ENCODE measurements around the gene LRGUK.

LRGUK gene

GRCh38 chr7:134126596-134126965, 559 bp upstream of the LRGUK start (continued):
- TF ChIP-seq ZNF530 (tag by site-specific recombination; IDR thresholded peaks at IDR 0.05; ENCODE audit: low read depth): no peak
- no peak for TF ChIP-seq ZNF514 (tag by site-specific recombination; IDR thresholded peaks at IDR 0.05)
- TF ChIP-seq ZNF549 (tag by site-specific recombination; IDR thresholded peaks at IDR 0.05): no peak
- TF ChIP-seq KLF16 (tag by site-specific recombination; IDR thresholded peaks at IDR 0.05): no peak
- TF ChIP-seq ZNF394 (tag by site-specific recombination; IDR thresholded peaks at IDR 0.05; ENCODE audit: borderline replicate concordance): no peak
- no peak for TF ChIP-seq PATZ1 (tag by site-specific recombination; IDR thresholded peaks at IDR 0.05)
- no peak for TF ChIP-seq ZNF776 (tag by site-specific recombination; IDR thresholded peaks at IDR 0.05; ENCODE audit: borderline replicate concordance)

GRCh38 chr7:134128829-134129228, 1.7 kb downstream of the LRGUK start:
- no peaks in the 10 kb centered on the region for H3K36me3 ChIP-seq (ENCODE audit: control insufficient read depth in 2 of 2, insufficient read depth in 1 of 2, low read length in 2 of 2)
- CTCF ChIA-PET: no interaction called here
- no peaks in the 10 kb centered on the region for H3K9me3 ChIP-seq (ENCODE audit: control insufficient read depth, insufficient read depth, low read depth, low read length)
- H3K4me3 ChIP-seq (ENCODE audit: low read depth, low read length): no peak overlapping the region
- POLR2A ChIA-PET: no interaction called here
- no peaks in the 10 kb centered on the region for H3K4me1 ChIP-seq (ENCODE audit: control insufficient read depth, insufficient read depth, low read length)
- TF ChIP-seq, protein P1, sequence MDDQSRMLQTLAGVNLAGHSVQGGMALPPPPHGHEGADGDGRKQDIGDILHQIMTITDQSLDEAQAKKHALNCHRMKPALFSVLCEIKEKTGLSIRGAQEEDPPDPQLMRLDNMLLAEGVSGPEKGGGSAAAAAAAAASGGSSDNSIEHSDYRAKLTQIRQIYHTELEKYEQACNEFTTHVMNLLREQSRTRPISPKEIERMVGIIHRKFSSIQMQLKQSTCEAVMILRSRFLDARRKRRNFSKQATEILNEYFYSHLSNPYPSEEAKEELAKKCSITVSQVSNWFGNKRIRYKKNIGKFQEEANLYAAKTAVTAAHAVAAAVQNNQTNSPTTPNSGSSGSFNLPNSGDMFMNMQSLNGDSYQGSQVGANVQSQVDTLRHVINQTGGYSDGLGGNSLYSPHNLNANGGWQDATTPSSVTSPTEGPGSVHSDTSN (CRISPR knock-in tag; IDR thresholded peaks at IDR 0.05): no peak
- TF ChIP-seq ZNF571 (tag by site-specific recombination; IDR thresholded peaks at IDR 0.05) (no peak), ZNF311 (tag by site-specific recombination; IDR thresholded peaks at IDR 0.05; ENCODE audit: borderline replicate concordance) (no peak), ZNF629 (tag by site-specific recombination; IDR thresholded peaks at IDR 0.05) (no peak), ZNF2 (tag by site-specific recombination; IDR thresholded peaks at IDR 0.05) (no peak)
- no peak overlapping the region for H3K27ac ChIP-seq (ENCODE audit: extremely low read depth, low read depth, low read length)

- TF ChIP-seq SP7 (tag by site-specific recombination; IDR thresholded peaks at IDR 0.05) (no peak), ZSCAN18 (tag by site-specific recombination; IDR thresholded peaks at IDR 0.05) (no peak), OVOL3 (tag by site-specific recombination; IDR thresholded peaks at IDR 0.05) (no peak), OSR2 (tag by site-specific recombination; IDR thresholded peaks at IDR 0.05) (no peak), ZNF658 (tag by site-specific recombination; IDR thresholded peaks at IDR 0.05) (no peak), ZSCAN23 (tag by site-specific recombination; IDR thresholded peaks at IDR 0.05) (no peak), ZNF280D (tag by site-specific recombination; IDR thresholded peaks at IDR 0.05) (no peak), ZNF324 (tag by site-specific recombination; IDR thresholded peaks at IDR 0.05) (no peak), ZNF549 (tag by site-specific recombination; IDR thresholded peaks at IDR 0.05) (no peak)
- TF ChIP-seq, protein P2, sequence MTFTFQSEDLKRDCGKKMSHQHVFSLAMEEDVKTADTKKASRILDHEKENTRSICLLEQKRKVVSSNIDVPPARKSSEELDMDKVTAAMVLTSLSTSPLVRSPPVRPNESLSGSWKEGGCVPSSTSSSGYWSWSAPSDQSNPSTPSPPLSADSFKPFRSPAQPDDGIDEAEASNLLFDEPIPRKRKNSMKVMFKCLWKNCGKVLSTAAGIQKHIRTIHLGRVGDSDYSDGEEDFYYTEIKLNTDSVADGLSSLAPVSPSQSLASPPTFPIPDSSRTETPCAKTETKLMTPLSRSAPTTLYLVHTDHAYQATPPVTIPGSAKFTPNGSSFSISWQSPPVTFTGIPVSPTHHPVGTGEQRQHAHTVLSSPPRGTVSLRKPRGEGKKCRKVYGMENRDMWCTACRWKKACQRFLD (tag by site-specific recombination; IDR thresholded peaks at IDR 0.05): no peak
- TF ChIP-seq, protein P3, sequence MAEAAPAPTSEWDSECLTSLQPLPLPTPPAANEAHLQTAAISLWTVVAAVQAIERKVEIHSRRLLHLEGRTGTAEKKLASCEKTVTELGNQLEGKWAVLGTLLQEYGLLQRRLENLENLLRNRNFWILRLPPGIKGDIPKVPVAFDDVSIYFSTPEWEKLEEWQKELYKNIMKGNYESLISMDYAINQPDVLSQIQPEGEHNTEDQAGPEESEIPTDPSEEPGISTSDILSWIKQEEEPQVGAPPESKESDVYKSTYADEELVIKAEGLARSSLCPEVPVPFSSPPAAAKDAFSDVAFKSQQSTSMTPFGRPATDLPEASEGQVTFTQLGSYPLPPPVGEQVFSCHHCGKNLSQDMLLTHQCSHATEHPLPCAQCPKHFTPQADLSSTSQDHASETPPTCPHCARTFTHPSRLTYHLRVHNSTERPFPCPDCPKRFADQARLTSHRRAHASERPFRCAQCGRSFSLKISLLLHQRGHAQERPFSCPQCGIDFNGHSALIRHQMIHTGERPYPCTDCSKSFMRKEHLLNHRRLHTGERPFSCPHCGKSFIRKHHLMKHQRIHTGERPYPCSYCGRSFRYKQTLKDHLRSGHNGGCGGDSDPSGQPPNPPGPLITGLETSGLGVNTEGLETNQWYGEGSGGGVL (tag by site-specific recombination; IDR thresholded peaks at IDR 0.05): no peak
- H3K27ac ChIP-seq (ENCODE audit: extremely low read depth, low read depth, low read length): no peak overlapping the region
- POLR2A ChIA-PET: no interaction called here
- H3K4me3 ChIP-seq (ENCODE audit: low read depth, low read length): no peak overlapping the region
- CTCF ChIA-PET: no interaction called here
- no peaks in the 10 kb centered on the region for H3K36me3 ChIP-seq (ENCODE audit: control insufficient read depth in 2 of 2, insufficient read depth in 1 of 2, low read length in 2 of 2)
- H3K4me1 ChIP-seq (ENCODE audit: control insufficient read depth, insufficient read depth, low read length): no peaks in the 10 kb centered on the region
- no peaks in the 10 kb centered on the region for H3K9me3 ChIP-seq (ENCODE audit: control insufficient read depth, insufficient read depth, low read depth, low read length)
Measured at GRCh38 chr7:134129856-134130523, 2.9 kb downstream of the LRGUK start.

All from HEK293 (cell line).